MM.1S (cell line): ENCODE measurements around the gene BCAS3.
"Not testable (repeated sequence)": the region's sequence is repeated elsewhere in the genome, so short reads cannot be mapped to it uniquely, and the experiment has no call there.

Experiments
- DNase-seq: peaks from one replicate; pipeline ENCODE4 v3.0.0-alpha.2; 2015
- H2AFZ ChIP-seq: fragments of 300-600 bp; sonication (generic); 2 replicates; pipeline ENCODE4 v1.6.0; 2016; ENCODE audit warnings: antibody characterized with exemption, low read length
- H3F3A ChIP-seq: fragments of 300-600 bp; sonication (generic); 2 replicates; pipeline ENCODE4 v1.6.1; 2016; ENCODE audit warnings: mild to moderate bottlenecking, antibody characterized with exemption, low read length, moderate library complexity, mixed read lengths; ENCODE audit not compliant: insufficient read depth
- H3K27ac ChIP-seq: fragments of 300-600 bp; sonication (generic); 2 replicates; pipeline ENCODE4 v1.5.1; 2016; ENCODE audit warnings: mild to moderate bottlenecking, low read length
- H3K27me3 ChIP-seq: fragments of 300-600 bp; sonication (generic); replicated peaks from 2 replicates; pipeline ENCODE4 v1.6.0; 2016; ENCODE audit warnings: low read length; ENCODE audit not compliant: insufficient read depth
- H3K36me3 ChIP-seq: fragments of 300-600 bp; sonication (generic); replicated peaks from 2 replicates; pipeline ENCODE4 v1.6.1; 2016; ENCODE audit warnings: mild to moderate bottlenecking, low read length, mixed read lengths; ENCODE audit not compliant: insufficient read depth
- H3K4me1 ChIP-seq: fragments of 300-600 bp; sonication (generic); 2 replicates; pipeline ENCODE4 v1.6.1; 2016; ENCODE audit warnings: low read length, mixed read lengths
- H3K4me2 ChIP-seq: fragments of 300-600 bp; sonication (generic); 2 replicates; pipeline ENCODE4 v1.6.0; 2016; ENCODE audit warnings: low read depth, low read length
- H3K4me3 ChIP-seq: fragments of 300-600 bp; sonication (generic); 2 replicates; pipeline ENCODE4 v1.5.1; 2016; ENCODE audit warnings: low read length, mixed read lengths
- H3K79me2 ChIP-seq: fragments of 300-600 bp; sonication (generic); 2 replicates; pipeline ENCODE4 v1.6.1; 2016; ENCODE audit warnings: mixed run types, low read length, mixed read lengths
- H3K9ac ChIP-seq: fragments of 300-600 bp; sonication (generic); 2 replicates; pipeline ENCODE4 v1.6.1; 2016; ENCODE audit warnings: low read length, mixed read lengths
- H3K9me2 ChIP-seq: fragments of 300-600 bp; sonication (generic); replicated peaks from 2 replicates; pipeline ENCODE4 v1.6.1; 2016; ENCODE audit warnings: mild to moderate bottlenecking, low read length, mixed read lengths; ENCODE audit not compliant: insufficient read depth
- H3K9me3 ChIP-seq: fragments of 300-600 bp; sonication (generic); replicated peaks from 2 replicates; pipeline ENCODE4 v1.6.1; 2016; ENCODE audit warnings: mild to moderate bottlenecking, low read length, mixed read lengths; ENCODE audit not compliant: insufficient read depth
- H4K20me1 ChIP-seq: fragments of 300-600 bp; sonication (generic); 2 replicates; pipeline ENCODE4 v1.6.1; 2016; ENCODE audit warnings: mild to moderate bottlenecking, low read length, moderate library complexity, mixed read lengths; ENCODE audit not compliant: insufficient read depth
- EZH2 ChIP-seq: fragments of 300-600 bp; sonication (generic); optimal IDR thresholded peaks from 2 replicates; pipeline ENCODE3; 2017; ENCODE audit warnings: low read depth, mild to moderate bottlenecking, antibody characterized with exemption, low read length, mixed read lengths
- EZH2phosphoT487 ChIP-seq: fragments of 300-600 bp; sonication (generic); IDR thresholded peaks from 2 replicates; pipeline ENCODE4 v1.6.1; 2018; ENCODE audit warnings: antibody characterized with exemption, low read length
- TF ChIP-seq, protein P1 (sequence below): fragments of 300-600 bp; sonication (generic); IDR thresholded peaks from 2 replicates; pipeline ENCODE4 v1.5.1; 2016; ENCODE audit warnings: antibody characterized with exemption, low read length, mixed read lengths

Gene BCAS3

DNA sequence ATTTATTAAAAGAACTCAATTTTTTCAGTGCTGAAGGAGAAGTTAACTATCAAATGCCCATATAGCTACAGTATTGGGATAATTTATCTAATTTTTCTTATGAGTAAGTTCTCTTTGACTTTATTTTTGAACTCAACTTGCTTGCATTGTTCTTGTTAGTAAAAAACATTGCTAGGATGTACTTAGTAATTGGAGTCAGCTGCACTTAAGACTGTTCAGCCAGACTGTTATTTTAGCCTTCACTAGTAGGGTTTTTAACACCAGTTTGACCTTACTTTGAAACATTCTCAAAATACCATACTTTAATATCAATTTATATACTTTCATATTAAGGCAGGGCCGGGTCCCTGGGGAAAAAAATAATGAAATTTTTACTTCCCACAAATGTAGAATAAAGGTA is 465.4 kb downstream of the BCAS3 start:
- no peaks in the 10 kb centered on the region for H3K79me2 ChIP-seq
- H3K9ac ChIP-seq, result no peak overlapping the region
- no peaks in the 10 kb centered on the region for H3K9me2 ChIP-seq
- no peak overlapping the region for H3K4me3 ChIP-seq
- no peak for DNase-seq
- no peaks in the 10 kb centered on the region for H3K9me3 ChIP-seq
- H3K27me3 ChIP-seq, result no peaks in the 10 kb centered on the region
- no peaks in the 10 kb centered on the region for H3K36me3 ChIP-seq
- peaks cover 9% of the 10 kb centered on the region for H3F3A ChIP-seq
- no peak overlapping the region for H3K27ac ChIP-seq
- TF ChIP-seq EZH2 (no peak), EZH2phosphoT487 (no peak)
- TF ChIP-seq, protein P1, sequence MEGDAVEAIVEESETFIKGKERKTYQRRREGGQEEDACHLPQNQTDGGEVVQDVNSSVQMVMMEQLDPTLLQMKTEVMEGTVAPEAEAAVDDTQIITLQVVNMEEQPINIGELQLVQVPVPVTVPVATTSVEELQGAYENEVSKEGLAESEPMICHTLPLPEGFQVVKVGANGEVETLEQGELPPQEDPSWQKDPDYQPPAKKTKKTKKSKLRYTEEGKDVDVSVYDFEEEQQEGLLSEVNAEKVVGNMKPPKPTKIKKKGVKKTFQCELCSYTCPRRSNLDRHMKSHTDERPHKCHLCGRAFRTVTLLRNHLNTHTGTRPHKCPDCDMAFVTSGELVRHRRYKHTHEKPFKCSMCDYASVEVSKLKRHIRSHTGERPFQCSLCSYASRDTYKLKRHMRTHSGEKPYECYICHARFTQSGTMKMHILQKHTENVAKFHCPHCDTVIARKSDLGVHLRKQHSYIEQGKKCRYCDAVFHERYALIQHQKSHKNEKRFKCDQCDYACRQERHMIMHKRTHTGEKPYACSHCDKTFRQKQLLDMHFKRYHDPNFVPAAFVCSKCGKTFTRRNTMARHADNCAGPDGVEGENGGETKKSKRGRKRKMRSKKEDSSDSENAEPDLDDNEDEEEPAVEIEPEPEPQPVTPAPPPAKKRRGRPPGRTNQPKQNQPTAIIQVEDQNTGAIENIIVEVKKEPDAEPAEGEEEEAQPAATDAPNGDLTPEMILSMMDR, result no peak
- H2AFZ ChIP-seq, result no peak overlapping the region
- H4K20me1 ChIP-seq, result no peaks in the 10 kb centered on the region
- H3K4me2 ChIP-seq, result no peak overlapping the region
- peaks cover 12% of the 10 kb centered on the region for H3K4me1 ChIP-seq

DNA sequence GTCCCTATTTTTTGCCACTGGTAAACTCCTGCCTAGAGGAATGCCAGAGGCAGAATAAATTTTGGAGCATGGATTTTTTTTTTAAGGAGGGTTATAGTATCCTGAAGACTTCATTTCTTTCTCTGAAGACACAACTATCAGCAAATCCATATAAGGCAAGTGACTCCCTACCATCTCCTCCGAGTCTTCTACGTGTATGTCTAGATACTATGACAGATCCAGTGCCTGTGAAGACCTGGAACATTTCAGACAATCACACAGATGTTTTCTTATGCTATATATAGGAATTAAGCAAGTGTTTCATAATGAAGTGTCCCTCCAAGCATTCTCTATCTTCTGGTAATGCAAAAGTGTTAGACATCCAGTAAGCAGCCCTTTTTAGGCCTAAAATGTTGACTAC is 466.5 kb downstream of the BCAS3 start:
- H3F3A ChIP-seq, result peaks cover 5% of the 10 kb centered on the region
- H4K20me1 ChIP-seq, result no peaks in the 10 kb centered on the region
- no peak overlapping the region for H3K4me3 ChIP-seq
- TF ChIP-seq EZH2phosphoT487, result no peak
- no peak for TF ChIP-seq EZH2
- TF ChIP-seq, protein P1, result no peak
- DNase-seq, result no peak
- no peaks in the 10 kb centered on the region for H3K9me2 ChIP-seq
- no peak overlapping the region for H3K4me2 ChIP-seq
- no peak overlapping the region for H3K27ac ChIP-seq
- peaks cover 6% of the 10 kb centered on the region for H3K4me1 ChIP-seq
- no peak overlapping the region for H2AFZ ChIP-seq
- no peak overlapping the region for H3K9ac ChIP-seq
- no peaks in the 10 kb centered on the region for H3K79me2 ChIP-seq
- H3K9me3 ChIP-seq, result no peaks in the 10 kb centered on the region
- H3K27me3 ChIP-seq, result no peaks in the 10 kb centered on the region
- H3K36me3 ChIP-seq, result no peaks in the 10 kb centered on the region

DNA sequence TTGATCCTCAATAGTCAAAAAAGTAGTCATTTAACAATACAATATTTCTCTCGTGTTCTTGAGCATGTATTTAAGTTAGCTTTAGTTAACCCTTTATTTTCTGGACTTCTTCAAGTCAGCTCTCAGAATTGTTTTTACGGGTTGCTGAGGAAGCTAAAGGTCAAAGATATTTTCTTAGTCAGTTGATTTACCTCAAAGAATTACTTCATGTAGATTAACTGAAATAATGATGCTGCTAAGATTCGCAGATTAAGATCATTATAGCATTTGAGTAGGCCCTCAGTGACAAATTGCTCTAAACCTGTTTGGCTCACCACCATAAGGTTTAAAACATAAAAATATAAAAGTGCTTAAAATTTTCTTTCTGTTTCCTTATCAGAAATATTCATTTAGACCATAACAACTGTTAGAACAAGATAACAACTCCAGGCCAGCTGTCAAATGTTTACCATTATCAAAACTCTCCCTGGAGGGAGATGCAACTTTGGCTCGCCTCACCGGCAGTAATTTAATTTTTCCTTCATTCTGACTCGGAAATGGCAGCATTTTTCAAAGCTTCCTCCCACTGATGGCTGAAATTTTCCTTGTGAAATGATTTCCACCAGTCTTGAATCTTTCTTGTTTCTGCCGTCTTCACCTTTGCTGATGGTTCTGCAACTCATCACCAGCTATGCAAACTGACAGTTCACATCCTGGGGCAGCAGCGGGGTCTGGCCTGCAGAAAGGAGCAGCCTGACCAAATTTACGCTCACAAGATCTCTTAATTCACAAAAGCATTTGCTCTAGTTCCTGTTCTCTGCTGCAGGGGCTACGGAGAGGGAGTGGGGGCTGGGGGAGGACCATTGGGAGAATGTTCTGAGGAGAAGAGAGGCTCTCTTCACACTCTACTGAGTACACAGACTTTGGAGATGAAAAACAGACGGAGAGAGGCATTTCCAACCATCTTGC is 467.2 kb downstream of the BCAS3 start:
- H3F3A ChIP-seq, result no peaks in the 10 kb centered on the region
- H3K4me1 ChIP-seq, result no peaks in the 10 kb centered on the region
- H2AFZ ChIP-seq, result no peak overlapping the region

DNA sequence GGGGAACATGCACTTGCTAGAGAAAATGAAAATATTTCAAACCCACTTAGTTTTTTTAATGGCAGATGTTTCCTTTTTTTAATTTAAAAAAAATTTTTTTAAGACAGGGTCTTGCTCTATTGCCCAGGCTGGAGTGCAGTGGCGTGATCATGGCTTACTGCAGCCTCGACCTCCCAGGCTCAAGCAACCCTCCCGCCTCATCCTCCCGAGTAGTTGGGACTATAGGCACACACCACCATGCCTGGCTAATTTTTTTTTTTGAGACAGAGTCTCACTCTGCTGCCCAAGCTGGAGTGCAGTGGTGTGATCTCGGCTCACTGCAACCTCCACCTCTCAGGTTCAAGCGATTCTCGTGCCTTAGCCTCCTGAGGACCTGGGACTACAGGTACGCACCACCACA is 469.2 kb downstream of the BCAS3 start:
- not testable (repeated sequence) for H3K36me3 ChIP-seq, H3K4me3 ChIP-seq, H3K4me1 ChIP-seq, H3K9ac ChIP-seq, H3F3A ChIP-seq, H3K9me2 ChIP-seq, H2AFZ ChIP-seq, H4K20me1 ChIP-seq, H3K4me2 ChIP-seq, H3K9me3 ChIP-seq, H3K27ac ChIP-seq, DNase-seq, H3K79me2 ChIP-seq, H3K27me3 ChIP-seq

More for the DNA sequence above, 467.2 kb downstream of the BCAS3 start:
- Histone ChIP-seq H3K4me2 (no peak overlapping the region), H3K9me2 (no peaks in the 10 kb centered on the region), H3K27ac (no peak overlapping the region), H3K4me3 (no peak overlapping the region), H3K36me3 (no peaks in the 10 kb centered on the region), H3K9ac (no peak overlapping the region), H4K20me1 (no peaks in the 10 kb centered on the region), H3K27me3 (no peaks in the 10 kb centered on the region), H3K9me3 (no peaks in the 10 kb centered on the region), H3K79me2 (no peaks in the 10 kb centered on the region)
- TF ChIP-seq, protein P1, result no peak
- TF ChIP-seq EZH2 (no peak), EZH2phosphoT487 (no peak)
- no peak for DNase-seq
